Measurements from ENCODE around the gene PRR30. TPM values are rescaled to one million over a fixed set of nuclear protein-coding genes. Genes with fewer than 3 reads are reported as not detected.

Gene PRR30
- total RNA-seq, 4 donors from 2014 or later: not detected

GRCh38 chr2:27149570-27150405 is 10.6 kb upstream of the PRR30 start:
- 80 to 83% methylated on average over 6 to 21 of the region's 29 CpGs for WGBS, 2 donors
- TF ChIP-seq, protein P1, sequence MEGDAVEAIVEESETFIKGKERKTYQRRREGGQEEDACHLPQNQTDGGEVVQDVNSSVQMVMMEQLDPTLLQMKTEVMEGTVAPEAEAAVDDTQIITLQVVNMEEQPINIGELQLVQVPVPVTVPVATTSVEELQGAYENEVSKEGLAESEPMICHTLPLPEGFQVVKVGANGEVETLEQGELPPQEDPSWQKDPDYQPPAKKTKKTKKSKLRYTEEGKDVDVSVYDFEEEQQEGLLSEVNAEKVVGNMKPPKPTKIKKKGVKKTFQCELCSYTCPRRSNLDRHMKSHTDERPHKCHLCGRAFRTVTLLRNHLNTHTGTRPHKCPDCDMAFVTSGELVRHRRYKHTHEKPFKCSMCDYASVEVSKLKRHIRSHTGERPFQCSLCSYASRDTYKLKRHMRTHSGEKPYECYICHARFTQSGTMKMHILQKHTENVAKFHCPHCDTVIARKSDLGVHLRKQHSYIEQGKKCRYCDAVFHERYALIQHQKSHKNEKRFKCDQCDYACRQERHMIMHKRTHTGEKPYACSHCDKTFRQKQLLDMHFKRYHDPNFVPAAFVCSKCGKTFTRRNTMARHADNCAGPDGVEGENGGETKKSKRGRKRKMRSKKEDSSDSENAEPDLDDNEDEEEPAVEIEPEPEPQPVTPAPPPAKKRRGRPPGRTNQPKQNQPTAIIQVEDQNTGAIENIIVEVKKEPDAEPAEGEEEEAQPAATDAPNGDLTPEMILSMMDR (IDR thresholded peaks at IDR 0.05): no peak
- TF ChIP-seq POLR2A (IDR thresholded peaks at IDR 0.05): no peak
- H3K4me1 ChIP-seq: no peaks in the 10 kb centered on the region

GRCh38 chr2:27148801-27149439 is 9.7 kb upstream of the PRR30 start, which contains the start of gene TCF23:
TCF23 (plus strand) TSS chr2:27149004; CDS start chr2:27149134, 130 bp downstream.
- no peak within 1 kb of the TSS for H3K27ac ChIP-seq
- H3K9me3 ChIP-seq: no peaks in the 10 kb centered on the region
- H3K36me3 ChIP-seq: no peaks in the 10 kb centered on the region
- 59 to 65% methylated on average over 8 to 9 of the region's 12 CpGs for WGBS, 2 donors
- H3K4me1 ChIP-seq: no peaks in the 10 kb centered on the region
- peaks cover 0 to 12% (median 0%) of the 10 kb centered on the region in 4 donors for H3K27me3 ChIP-seq
- TF ChIP-seq, protein P1 (IDR thresholded peaks at IDR 0.05): no peak
- TF ChIP-seq POLR2A (IDR thresholded peaks at IDR 0.05): no peak
- intact Hi-C loops (cut with DNase I): no loop called here
- no peak for DNase-seq
- H3K4me3 ChIP-seq: no peak within 1 kb of the TSS

More at GRCh38 chr2:27149570-27150405, 10.6 kb upstream of the PRR30 start:
- H3K9me3 ChIP-seq: no peaks in the 10 kb centered on the region
- no peaks in the 10 kb centered on the region for H3K36me3 ChIP-seq
- H3K27me3 ChIP-seq: peaks cover 0 to 12% (median 0%) of the 10 kb centered on the region in 4 donors
- no peak overlapping the region for H3K4me3 ChIP-seq
- intact Hi-C loops (cut with DNase I): no loop called here
- DNase-seq: no peak
- no peak overlapping the region for H3K27ac ChIP-seq

DNA sequence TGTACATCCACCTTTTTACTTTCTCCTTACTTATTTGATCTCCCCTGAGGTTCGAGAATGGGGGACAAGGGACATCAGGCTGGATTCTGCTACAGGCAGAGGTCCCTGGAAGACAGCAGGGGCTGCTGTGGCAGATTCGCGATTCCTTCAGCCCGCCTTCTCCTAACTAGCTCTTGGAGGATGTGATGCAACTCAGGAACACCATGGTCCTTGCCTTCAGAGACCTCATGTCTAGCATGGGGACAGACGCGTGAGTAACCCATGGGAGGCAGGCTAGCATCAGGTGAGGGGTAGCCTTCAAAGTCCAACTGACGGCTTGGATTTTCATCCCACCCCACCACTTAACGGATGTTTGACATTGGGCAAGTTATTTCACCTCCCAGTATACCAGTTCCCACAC is 8.7 kb upstream of the PRR30 start:
- no peak for DNase-seq
- TF ChIP-seq, protein P1 (IDR thresholded peaks at IDR 0.05): no peak
- TF ChIP-seq POLR2A (IDR thresholded peaks at IDR 0.05): no peak
- Histone ChIP-seq H3K4me1 (peaks cover 0 to 8% (median 0%) of the 10 kb centered on the region in 3 donors), H3K27me3 (peaks cover 0 to 12% (median 0%) of the 10 kb centered on the region in 4 donors), H3K27ac (no peak overlapping the region), H3K4me3 (no peak overlapping the region), H3K36me3 (no peaks in the 10 kb centered on the region), H3K9me3 (no peaks in the 10 kb centered on the region)
- intact Hi-C loops (cut with DNase I): no loop called here
- WGBS, 2 donors: 72 to 95% methylated on average over 4 of the region's 8 CpGs

DNA sequence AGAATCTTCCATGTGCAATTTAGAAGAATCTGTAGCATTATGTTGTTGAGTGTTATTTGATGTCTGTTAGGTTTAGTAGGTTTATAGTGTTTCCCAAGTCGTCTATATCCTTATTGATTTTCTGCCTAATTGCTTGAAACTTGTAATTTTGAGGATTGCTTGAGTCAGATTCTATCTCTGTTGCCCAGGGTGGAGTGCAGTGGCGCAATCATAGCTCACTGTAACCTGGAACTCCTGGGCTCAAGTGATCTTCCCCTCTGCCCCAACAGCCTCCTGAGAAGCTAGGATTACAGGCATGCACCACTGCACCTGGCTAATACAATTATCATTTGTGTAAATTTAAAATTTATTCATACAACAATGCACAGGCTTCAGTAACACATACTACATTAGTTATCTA is 6.5 kb upstream of the PRR30 start:
- intact Hi-C loops (cut with DNase I): no loop called here
- Histone ChIP-seq H3K4me3 (no peak overlapping the region), H3K9me3 (no peaks in the 10 kb centered on the region), H3K36me3 (no peaks in the 10 kb centered on the region), H3K27me3 (peaks cover 0 to 12% (median 0%) of the 10 kb centered on the region in 4 donors), H3K27ac (no peak overlapping the region), H3K4me1 (peaks cover 0 to 8% (median 0%) of the 10 kb centered on the region in 3 donors)
- WGBS, 2 donors: 75 to 84% methylated on average over 2 of the region's 2 CpGs
- no peak for DNase-seq
- TF ChIP-seq, protein P1 (IDR thresholded peaks at IDR 0.05): no peak
- TF ChIP-seq POLR2A (IDR thresholded peaks at IDR 0.05): no peak

DNA sequence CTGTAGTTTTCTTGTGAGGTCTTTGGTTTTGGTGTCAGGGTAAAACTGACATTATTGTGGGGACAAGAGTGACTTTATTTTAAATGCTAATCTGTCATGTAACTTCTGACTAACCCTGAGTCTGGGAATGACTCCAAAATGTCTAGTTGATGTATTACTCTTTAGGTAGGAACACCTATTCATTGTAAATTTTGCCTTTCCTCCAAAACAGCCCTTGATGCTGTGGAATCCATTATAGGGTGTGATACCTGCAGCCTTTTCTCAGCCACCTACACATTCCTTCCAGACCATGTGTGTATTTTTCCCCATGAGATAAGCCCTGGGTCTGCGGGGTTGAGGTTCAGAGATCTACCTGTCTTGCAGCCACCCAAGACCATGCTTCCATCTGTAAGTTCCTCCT is 4.1 kb upstream of the PRR30 start:
- Histone ChIP-seq H3K4me3 (no peak overlapping the region), H3K27ac (no peak overlapping the region), H3K27me3 (no peaks in the 10 kb centered on the region), H3K4me1 (peaks cover 0 to 8% (median 0%) of the 10 kb centered on the region in 3 donors), H3K36me3 (no peaks in the 10 kb centered on the region), H3K9me3 (no peaks in the 10 kb centered on the region)
- TF ChIP-seq POLR2A (IDR thresholded peaks at IDR 0.05): no peak
- TF ChIP-seq, protein P1 (IDR thresholded peaks at IDR 0.05): no peak
- whole genome bisulfite sequencing, 2 donors: 25 to 56% methylated on average over 1 of the region's 1 CpG
- intact Hi-C loops (cut with DNase I): no loop called here
- no peak for DNase-seq
